ENCODE measurements around the gene ESPL1. TPM values are rescaled to one million over a fixed set of nuclear protein-coding genes. Genes with fewer than 3 reads are reported as not detected.

Gene ESPL1
- total and polyA plus RNA-seq, 2 of the 13 experiments (the other 11 are each of a cell fraction or from before 2014, with no cell fraction given), result 5.8 to 11.5 TPM

DNA sequence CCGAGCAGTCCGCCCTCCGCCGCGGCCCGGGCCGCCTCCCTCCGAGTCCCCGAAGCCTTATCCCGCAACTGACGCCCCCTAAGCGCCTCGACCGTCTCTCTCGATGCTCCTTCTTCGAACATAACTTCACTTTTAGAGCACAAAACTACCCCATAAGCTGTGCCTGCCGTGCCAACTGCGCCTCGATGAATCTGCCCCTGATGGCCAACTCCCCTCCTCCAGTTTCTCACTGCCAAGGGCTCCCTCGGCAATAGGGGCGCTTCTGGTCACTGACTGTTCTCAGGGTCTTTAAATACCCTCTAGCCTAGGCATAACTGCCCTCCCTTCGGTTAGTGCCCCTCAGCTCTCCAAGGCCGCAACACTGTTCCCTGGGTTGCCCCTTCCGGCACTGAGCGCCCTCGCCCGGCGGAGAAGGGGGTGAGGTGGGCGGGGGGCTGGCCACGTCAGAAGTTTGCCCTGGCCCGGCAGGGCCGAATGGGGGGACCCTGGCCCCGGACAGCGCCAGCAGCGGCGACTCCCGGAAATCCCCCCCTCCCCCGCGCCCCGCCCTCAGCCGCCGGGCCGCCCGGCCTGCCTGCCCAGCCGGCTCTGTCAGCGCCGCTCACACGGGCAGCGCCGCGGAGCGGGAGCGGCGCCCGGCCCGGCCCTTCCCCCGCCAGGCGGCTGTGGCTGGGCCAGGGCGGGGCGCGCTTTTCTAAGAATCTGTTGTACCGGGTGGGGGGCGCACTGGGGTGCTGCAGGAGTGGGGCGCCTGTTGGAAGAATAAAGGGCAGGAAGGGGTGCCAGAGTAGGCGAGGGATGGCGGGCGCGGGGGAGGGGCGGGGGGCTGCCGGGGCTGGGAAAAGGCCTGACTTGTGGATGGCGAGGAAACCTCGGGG is 46.7 kb upstream of the ESPL1 start (continued):
- TF ChIP-seq, protein P1, sequence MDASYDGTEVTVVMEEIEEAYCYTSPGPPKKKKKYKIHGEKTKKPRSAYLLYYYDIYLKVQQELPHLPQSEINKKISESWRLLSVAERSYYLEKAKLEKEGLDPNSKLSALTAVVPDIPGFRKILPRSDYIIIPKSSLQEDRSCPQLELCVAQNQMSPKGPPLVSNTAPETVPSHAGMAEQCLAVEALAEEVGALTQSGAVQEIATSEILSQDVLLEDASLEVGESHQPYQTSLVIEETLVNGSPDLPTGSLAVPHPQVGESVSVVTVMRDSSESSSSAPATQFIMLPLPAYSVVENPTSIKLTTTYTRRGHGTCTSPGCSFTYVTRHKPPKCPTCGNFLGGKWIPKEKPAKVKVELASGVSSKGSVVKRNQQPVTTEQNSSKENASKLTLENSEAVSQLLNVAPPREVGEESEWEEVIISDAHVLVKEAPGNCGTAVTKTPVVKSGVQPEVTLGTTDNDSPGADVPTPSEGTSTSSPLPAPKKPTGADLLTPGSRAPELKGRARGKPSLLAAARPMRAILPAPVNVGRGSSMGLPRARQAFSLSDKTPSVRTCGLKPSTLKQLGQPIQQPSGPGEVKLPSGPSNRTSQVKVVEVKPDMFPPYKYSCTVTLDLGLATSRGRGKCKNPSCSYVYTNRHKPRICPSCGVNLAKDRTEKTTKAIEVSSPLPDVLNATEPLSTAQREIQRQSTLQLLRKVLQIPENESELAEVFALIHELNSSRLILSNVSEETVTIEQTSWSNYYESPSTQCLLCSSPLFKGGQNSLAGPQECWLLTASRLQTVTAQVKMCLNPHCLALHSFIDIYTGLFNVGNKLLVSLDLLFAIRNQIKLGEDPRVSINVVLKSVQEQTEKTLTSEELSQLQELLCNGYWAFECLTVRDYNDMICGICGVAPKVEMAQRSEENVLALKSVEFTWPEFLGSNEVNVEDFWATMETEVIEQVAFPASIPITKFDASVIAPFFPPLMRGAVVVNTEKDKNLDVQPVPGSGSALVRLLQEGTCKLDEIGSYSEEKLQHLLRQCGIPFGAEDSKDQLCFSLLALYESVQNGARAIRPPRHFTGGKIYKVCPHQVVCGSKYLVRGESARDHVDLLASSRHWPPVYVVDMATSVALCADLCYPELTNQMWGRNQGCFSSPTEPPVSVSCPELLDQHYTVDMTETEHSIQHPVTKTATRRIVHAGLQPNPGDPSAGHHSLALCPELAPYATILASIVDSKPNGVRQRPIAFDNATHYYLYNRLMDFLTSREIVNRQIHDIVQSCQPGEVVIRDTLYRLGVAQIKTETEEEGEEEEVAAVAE (CRISPR knock-in tag; IDR thresholded peaks at IDR 0.05; ENCODE audit: borderline replicate concordance), result no peak
- no peak for TF ChIP-seq CENPX (CRISPR knock-in tag; IDR thresholded peaks at IDR 0.05)
- TF ChIP-seq ZNF563 (CRISPR knock-in tag; IDR thresholded peaks at IDR 0.05), result no peak
- TF ChIP-seq AHR (CRISPR knock-in tag; IDR thresholded peaks at IDR 0.05), result no peak
- TF ChIP-seq ZBTB21 (CRISPR knock-in tag; IDR thresholded peaks at IDR 0.05), result no peak
- 0 out of 2 replicates have a peak, but pooled peaks have one; percentile 20 for TF ChIP-seq FOXJ3 (CRISPR knock-in tag; IDR thresholded peaks at IDR 0.05; ENCODE audit: borderline replicate concordance)
- TF ChIP-seq ZNF382 (CRISPR knock-in tag; IDR thresholded peaks at IDR 0.05; ENCODE audit: borderline replicate concordance), result no peak
- TF ChIP-seq FIP1L1 (IDR thresholded peaks at IDR 0.05; ENCODE audit: borderline replicate concordance, insufficient read depth, low read depth, low read length), result no peak
- TF ChIP-seq ZNF572 (CRISPR knock-in tag; IDR thresholded peaks at IDR 0.05), result peak; percentile 53; the same call in 1 of the 2 replicates
- TF ChIP-seq RBFOX2 (IDR thresholded peaks at IDR 0.05; ENCODE audit: low read depth, low read length), result peak; percentile 71
- no peak for TF ChIP-seq MAFK (conservative IDR thresholded peaks at IDR 0.05 in 1 of 2, IDR thresholded peaks at IDR 0.05 in 1 of 2; ENCODE audit: low read length in 2 of 2)
- no peak for TF ChIP-seq ZNF446 (CRISPR knock-in tag; IDR thresholded peaks at IDR 0.05)
- TF ChIP-seq SMC3 (IDR thresholded peaks at IDR 0.05; ENCODE audit: low read length), result no peak
- peak; percentile 75; the same call in 1 of the 2 replicates for TF ChIP-seq FOXC1 (CRISPR knock-in tag; IDR thresholded peaks at IDR 0.05; ENCODE audit: borderline replicate concordance)
- TF ChIP-seq ISL2 (CRISPR knock-in tag; IDR thresholded peaks at IDR 0.05), result 0 out of 2 replicates have a peak, but pooled peaks have one; percentile 25
- 0 out of 2 replicates have a peak, but pooled peaks have one; percentile 35 for TF ChIP-seq ESRRA (CRISPR knock-in tag; IDR thresholded peaks at IDR 0.05; ENCODE audit: low read depth)
- TF ChIP-seq HDAC1 (CRISPR knock-in tag; IDR thresholded peaks at IDR 0.05), result peak; percentile 19; the same call in 1 of the 2 replicates
- TF ChIP-seq SNAPC2 (CRISPR knock-in tag; IDR thresholded peaks at IDR 0.05), result no peak; the same call in 1 of the 2 replicates
- TF ChIP-seq ZNF468 (CRISPR knock-in tag; IDR thresholded peaks at IDR 0.05), result no peak
- peak; percentile 80 for TF ChIP-seq GABPB1 (CRISPR knock-in tag; IDR thresholded peaks at IDR 0.05)
- peak; percentile 62 for TF ChIP-seq PHF8 (CRISPR knock-in tag; IDR thresholded peaks at IDR 0.05)
- TF ChIP-seq, protein P2, sequence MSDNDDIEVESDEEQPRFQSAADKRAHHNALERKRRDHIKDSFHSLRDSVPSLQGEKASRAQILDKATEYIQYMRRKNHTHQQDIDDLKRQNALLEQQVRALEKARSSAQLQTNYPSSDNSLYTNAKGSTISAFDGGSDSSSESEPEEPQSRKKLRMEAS (IDR thresholded peaks at IDR 0.05), result 0 out of 2 replicates have a peak, but pooled peaks have one; percentile 31
- TF ChIP-seq POLR2A (IDR thresholded peaks at IDR 0.05; ENCODE audit: insufficient read depth in 1 of 2, low read depth in 2 of 2, low read length in 2 of 2), result peak; percentile 51 to 67
- TF ChIP-seq SRF (IDR thresholded peaks at IDR 0.05; ENCODE audit: low read depth, low read length), result no peak
- TF ChIP-seq ZNF138 (CRISPR knock-in tag; IDR thresholded peaks at IDR 0.05; ENCODE audit: low read depth), result no peak
- TF ChIP-seq ZNF430 (CRISPR knock-in tag; IDR thresholded peaks at IDR 0.05), result peak; percentile 55; the same call in 1 of the 2 replicates
- TF ChIP-seq ASH2L (IDR thresholded peaks at IDR 0.05; ENCODE audit: insufficient read length, low read depth, low read length), result peak; percentile 59

All from HepG2 (cell line).